CD8-positive, alpha-beta memory T cell (primary cell): ENCODE data around the gene PRH2. TPM values are rescaled to one million over a fixed set of nuclear protein-coding genes. Genes with fewer than 3 reads are reported as not detected.

Source experiments
- CTCF ChIA-PET: fragments of 350-600 bp; sonication (Branson Sonifier 250); formaldehyde crosslinking; loops from one replicate; lab custom pipeline; 2021; ENCODE audit warnings: antibody characterized with exemption; lab: Charles Lee
- POLR2A ChIA-PET: fragments of 350-600 bp; sonication (Branson Sonifier 250); formaldehyde crosslinking; loops from one replicate; lab custom pipeline; 2021; ENCODE audit warnings: antibody characterized with exemption; lab: Charles Lee
- DNase-seq, 5 donors: peaks; one replicate each; pipeline versions ENCODE4 v3.0.0 to v3.0.0-alpha.2; 2020 to 2022; ENCODE audit warnings: mixed read lengths in 1 of 5
- H3K27ac ChIP-seq: one replicate; pipeline ENCODE4 v1.7.0; 2013; ENCODE audit warnings: low read depth, mild to moderate bottlenecking, low read length, moderate library complexity
- H3K27me3 ChIP-seq: 2 replicates; pipeline ENCODE4 v1.7.0; 2013; ENCODE audit warnings: low read length, mild to moderate bottlenecking; ENCODE audit not compliant: insufficient read depth, poor library complexity, severe bottlenecking
- H3K36me3 ChIP-seq: 2 replicates; pipeline ENCODE4 v1.7.0; 2013; ENCODE audit warnings: mild to moderate bottlenecking, low read length, moderate library complexity; ENCODE audit not compliant: insufficient read depth
- H3K4me1 ChIP-seq: 2 replicates; pipeline ENCODE4 v1.7.0; 2013; ENCODE audit warnings: mild to moderate bottlenecking, low read length, moderate library complexity; ENCODE audit not compliant: insufficient read depth
- H3K4me3 ChIP-seq: 2 replicates; pipeline ENCODE4 v1.7.0; 2013; ENCODE audit warnings: mild to moderate bottlenecking, low read length
- H3K9me3 ChIP-seq: 2 replicates; pipeline ENCODE4 v1.7.0; 2013; ENCODE audit warnings: mild to moderate bottlenecking, low read length
- H3K27ac Mint-ChIP-seq, 8 donors: one replicate each; pipeline ENCODE4 v1.8.0; 2020 to 2021; ENCODE audit warnings: mixed read lengths in 8 of 8, mild to moderate bottlenecking in 6 of 8, inconsistent platforms in 3 of 8, moderate library complexity in 3 of 8
- H3K27me3 Mint-ChIP-seq, 2 donors: one replicate each; pipeline ENCODE4 v1.8.0; 2020 to 2021; ENCODE audit warnings: mixed read lengths in 2 of 2, mild to moderate bottlenecking in 1 of 2, moderate library complexity in 1 of 2
- H3K36me3 Mint-ChIP-seq, 3 donors: one replicate each; pipeline ENCODE4 v1.8.0; 2020 to 2021; ENCODE audit warnings: mixed read lengths in 3 of 3, inconsistent platforms in 1 of 3, mild to moderate bottlenecking in 1 of 3
- H3K4me1 Mint-ChIP-seq, 3 donors: one replicate each; pipeline ENCODE4 v1.8.0; 2020 to 2021; ENCODE audit warnings: mixed read lengths in 3 of 3, inconsistent platforms in 1 of 3, mild to moderate bottlenecking in 1 of 3
- H3K4me3 Mint-ChIP-seq, 7 donors: one replicate each; pipeline ENCODE4 v1.8.0; 2020 to 2021; ENCODE audit warnings: mixed read lengths in 7 of 7, mild to moderate bottlenecking in 6 of 7, moderate library complexity in 4 of 7, inconsistent platforms in 2 of 7
- H3K9me3 Mint-ChIP-seq, 5 donors: one replicate each; pipeline ENCODE4 v1.8.0; 2020 to 2022; ENCODE audit warnings: mixed read lengths in 5 of 5, mild to moderate bottlenecking in 3 of 5, moderate library complexity in 2 of 5, inconsistent platforms in 1 of 5
- polyA plus RNA-seq: library from polyadenylated mRNA; unstranded; fragments of 300-500 nt; fragmentation: Illumina TruSeq; gene quantifications from one replicate; pipeline ENCODE4 v1.2.3, GENCODE V29; 2021
- total RNA-seq, 2 experiments: library from RNA; stranded (reverse); gene quantifications; one replicate each; pipeline ENCODE4 v1.2.3, GENCODE V29; 2021

Gene PRH2
- total and polyA plus RNA-seq, 3 experiments from 2014 or later: not detected

DNA sequence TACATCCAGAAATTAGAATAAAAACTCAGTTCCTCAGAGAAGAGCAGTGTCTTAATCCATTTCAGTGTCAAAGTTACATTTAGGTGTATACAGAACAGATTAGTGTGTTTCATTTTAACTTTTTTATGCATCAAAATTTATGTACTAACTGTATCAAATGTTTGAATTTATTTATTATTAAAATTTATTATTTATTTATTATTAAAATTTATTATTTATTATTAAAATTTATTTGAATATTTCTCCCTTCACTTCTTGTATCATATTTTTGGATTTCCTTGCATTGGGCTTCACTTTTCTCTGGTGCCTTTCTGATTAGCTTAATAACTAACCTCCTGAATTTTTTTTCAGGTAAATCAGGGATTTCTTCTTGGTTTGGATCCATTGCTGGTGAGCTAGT lies 12.3 kb downstream of the PRH2 start:
- Mint-ChIP-seq H3K27ac (no peak overlapping the region), H3K27me3 (no peaks in the 10 kb centered on the region), H3K36me3 (peaks cover 2 to 19% (median 6%) of the 10 kb centered on the region in 3 donors), H3K9me3 (peaks cover 0 to 8% (median 1%) of the 10 kb centered on the region in 5 donors), H3K4me1 (peaks cover 0 to 5% (median 2%) of the 10 kb centered on the region in 3 donors), H3K4me3 (no peak overlapping the region)
- ChIA-PET CTCF (no interaction called here), POLR2A (no interaction called here)
- no peaks in the 10 kb centered on the region for H3K4me1 ChIP-seq
- no peak overlapping the region for H3K4me3 ChIP-seq
- no peak for DNase-seq
- H3K27ac ChIP-seq: no peak overlapping the region
- no peaks in the 10 kb centered on the region for H3K36me3 ChIP-seq
- no peaks in the 10 kb centered on the region for H3K9me3 ChIP-seq
- H3K27me3 ChIP-seq: no peaks in the 10 kb centered on the region

DNA sequence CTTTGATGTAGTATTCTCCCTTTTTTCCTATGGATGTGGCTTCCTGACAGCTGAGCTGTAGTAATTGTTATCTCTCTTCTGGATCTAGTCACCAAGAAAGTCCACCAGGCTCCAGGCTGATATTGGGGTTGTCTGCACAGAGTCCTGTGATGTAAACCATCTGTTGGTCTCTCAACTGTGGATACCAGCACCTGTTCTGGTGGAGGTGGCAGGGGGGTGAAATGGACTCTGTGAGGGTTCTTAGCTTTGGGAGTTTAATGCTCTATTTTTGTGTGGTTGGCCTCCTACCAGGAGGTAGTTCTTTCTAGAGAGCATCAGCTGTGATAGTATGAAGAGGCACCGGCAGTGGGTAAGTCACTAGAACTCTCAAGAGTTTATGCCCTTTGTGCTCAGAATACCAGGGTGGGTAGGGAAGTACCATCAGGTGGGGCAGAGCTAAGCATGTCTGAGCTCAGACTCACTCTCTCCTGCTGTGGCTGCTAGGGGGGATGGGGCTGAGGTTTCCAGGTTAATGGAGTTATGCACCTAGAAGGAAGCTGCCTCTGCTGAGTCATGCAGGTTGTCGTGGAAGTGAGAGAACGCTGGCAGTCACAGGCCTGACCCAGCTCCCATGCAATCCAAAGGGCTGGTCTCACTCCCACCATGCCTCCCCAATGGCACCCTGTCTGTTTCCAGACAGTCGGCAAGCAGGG lies 13.0 kb downstream of the PRH2 start:
- Mint-ChIP-seq H3K27me3 (no peaks in the 10 kb centered on the region), H3K4me3 (no peak overlapping the region), H3K4me1 (peaks cover 0 to 5% (median 2%) of the 10 kb centered on the region in 3 donors), H3K36me3 (peaks cover 2 to 26% (median 6%) of the 10 kb centered on the region in 3 donors), H3K27ac (peak overlapping the region in 1 of 8 donors; percentile 54), H3K9me3 (peaks cover 0 to 15% (median 8%) of the 10 kb centered on the region in 5 donors)
- ChIA-PET CTCF (no interaction called here), POLR2A (no interaction called here)
- no peak overlapping the region for H3K27ac ChIP-seq
- no peaks in the 10 kb centered on the region for H3K4me1 ChIP-seq
- H3K4me3 ChIP-seq: no peak overlapping the region
- no peak for DNase-seq
- no peaks in the 10 kb centered on the region for H3K36me3 ChIP-seq
- no peaks in the 10 kb centered on the region for H3K27me3 ChIP-seq
- H3K9me3 ChIP-seq: no peaks in the 10 kb centered on the region

DNA sequence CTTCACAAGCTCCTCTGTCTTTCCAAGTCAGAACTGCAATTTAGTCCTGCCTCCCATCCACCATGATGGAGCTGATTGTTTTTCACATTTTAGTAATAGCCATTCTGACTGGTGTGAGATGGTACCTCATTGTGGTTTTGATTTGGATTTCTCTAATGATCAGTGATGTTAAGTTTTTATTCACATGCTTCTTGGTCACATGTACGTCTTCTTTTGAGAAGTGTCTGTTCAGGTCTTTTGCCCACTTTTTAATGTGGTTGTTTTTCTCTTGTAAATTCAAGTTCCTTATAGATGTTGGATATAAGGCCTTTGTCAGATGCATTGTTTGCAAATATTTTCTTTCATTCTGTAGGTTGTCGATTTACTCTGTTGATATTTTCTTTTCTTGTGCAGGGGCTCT lies 14.1 kb downstream of the PRH2 start:
- POLR2A ChIA-PET: no interaction called here

DNA sequence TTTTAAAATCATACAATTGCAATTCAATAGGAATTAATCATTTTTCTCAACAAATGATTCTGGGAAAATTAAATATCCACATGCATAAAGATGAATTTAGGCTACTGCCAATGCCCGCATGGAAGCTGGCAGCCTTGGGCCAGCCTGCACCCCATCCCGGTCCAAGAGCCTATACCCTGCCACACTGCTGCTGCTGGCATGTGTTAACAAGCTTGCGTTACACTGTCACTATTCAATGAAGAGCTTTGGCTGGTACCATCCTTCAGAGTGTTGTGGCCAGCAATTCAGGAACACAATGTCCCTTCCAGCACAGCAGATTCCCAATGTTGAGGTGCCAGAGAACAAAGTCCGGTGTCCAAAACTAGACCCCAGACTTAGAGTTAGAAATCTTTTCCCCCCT lies 23.6 kb downstream of the PRH2 start:
- no peaks in the 10 kb centered on the region for H3K4me1 ChIP-seq
- Mint-ChIP-seq H3K4me3 (no peak overlapping the region), H3K4me1 (peaks cover 24 to 27% (median 24%) of the 10 kb centered on the region in 3 donors), H3K9me3 (peaks cover 5 to 40% (median 9%) of the 10 kb centered on the region in 5 donors), H3K27me3 (no peaks in the 10 kb centered on the region), H3K27ac (no peak overlapping the region), H3K36me3 (peaks cover 13 to 60% (median 17%) of the 10 kb centered on the region in 3 donors)
- POLR2A ChIA-PET: no interaction called here
- CTCF ChIA-PET: no interaction called here
- no peaks in the 10 kb centered on the region for H3K27me3 ChIP-seq
- H3K4me3 ChIP-seq: no peak overlapping the region
- H3K9me3 ChIP-seq: no peaks in the 10 kb centered on the region
- H3K27ac ChIP-seq: no peak overlapping the region
- no peak for DNase-seq
- H3K36me3 ChIP-seq: no peaks in the 10 kb centered on the region

More for the DNA sequence above, 14.1 kb downstream of the PRH2 start:
- Mint-ChIP-seq H3K36me3 (peaks cover 2 to 37% (median 6%) of the 10 kb centered on the region in 3 donors), H3K4me1 (peaks cover 0 to 5% (median 2%) of the 10 kb centered on the region in 3 donors), H3K27me3 (no peaks in the 10 kb centered on the region), H3K27ac (peak overlapping the region in 1 of 8 donors; percentile 58), H3K4me3 (no peak overlapping the region), H3K9me3 (peaks cover 0 to 25% (median 13%) of the 10 kb centered on the region in 5 donors)
- CTCF ChIA-PET: no interaction called here
- H3K27me3 ChIP-seq: no peaks in the 10 kb centered on the region
- no peaks in the 10 kb centered on the region for H3K4me1 ChIP-seq
- H3K36me3 ChIP-seq: no peaks in the 10 kb centered on the region
- no peak overlapping the region for H3K4me3 ChIP-seq
- no peak for DNase-seq
- H3K9me3 ChIP-seq: no peaks in the 10 kb centered on the region
- H3K27ac ChIP-seq: no peak overlapping the region

DNA sequence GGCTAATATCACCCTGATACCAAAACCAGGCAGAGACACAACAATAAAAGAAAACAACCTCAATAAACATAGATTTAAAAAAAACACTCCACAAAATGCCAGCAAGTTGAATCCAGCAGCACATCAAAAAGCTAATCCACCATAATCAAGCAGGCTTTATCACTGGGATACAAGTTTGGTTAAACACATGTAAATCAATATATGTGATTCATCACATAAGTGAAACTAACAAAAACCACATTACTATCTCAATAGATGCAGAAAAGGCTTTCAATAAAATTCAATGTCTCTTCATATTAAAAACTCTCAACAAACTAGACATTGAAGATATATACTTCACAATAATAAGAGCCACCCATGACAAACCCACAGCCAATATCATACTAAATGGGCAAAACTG lies 27.0 kb downstream of the PRH2 start:
- Mint-ChIP-seq H3K9me3 (peaks cover 0 to 22% (median 8%) of the 10 kb centered on the region in 5 donors), H3K27ac (no peak overlapping the region), H3K4me3 (no peak overlapping the region), H3K27me3 (no peaks in the 10 kb centered on the region), H3K4me1 (peaks cover 41 to 45% (median 43%) of the 10 kb centered on the region in 3 donors), H3K36me3 (peaks cover 7 to 42% (median 16%) of the 10 kb centered on the region in 3 donors)
- Histone ChIP-seq H3K27ac (no peak overlapping the region), H3K9me3 (no peaks in the 10 kb centered on the region), H3K36me3 (no peaks in the 10 kb centered on the region), H3K4me3 (no peak overlapping the region), H3K27me3 (no peaks in the 10 kb centered on the region), H3K4me1 (peaks cover 12% of the 10 kb centered on the region)
- DNase-seq: no peak
- ChIA-PET POLR2A (no interaction called here), CTCF (no interaction called here)

DNA sequence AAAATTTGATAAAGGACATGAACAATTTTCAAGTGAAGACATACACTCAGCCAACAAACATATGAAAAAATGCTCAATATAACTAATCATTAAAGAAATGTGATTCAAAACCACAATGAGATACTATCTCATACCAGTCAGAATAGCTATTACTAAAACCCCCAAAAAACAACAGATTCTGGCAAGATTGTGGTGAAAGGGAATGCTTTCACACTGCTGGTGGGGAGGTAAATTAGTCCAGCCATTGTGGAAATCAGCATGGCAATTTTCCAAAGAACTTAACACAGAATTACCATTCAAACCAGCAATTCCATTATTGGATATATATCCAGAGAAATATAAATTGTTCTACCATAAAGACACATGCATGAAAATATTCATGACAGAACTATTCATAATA lies 28.7 kb downstream of the PRH2 start:
- H3K27me3 ChIP-seq: no peaks in the 10 kb centered on the region
- H3K9me3 ChIP-seq: no peaks in the 10 kb centered on the region
- no peak overlapping the region for H3K27ac ChIP-seq
- ChIA-PET POLR2A (no interaction called here), CTCF (no interaction called here)
- H3K4me3 ChIP-seq: no peak overlapping the region
- Mint-ChIP-seq H3K27me3 (no peaks in the 10 kb centered on the region), H3K36me3 (peaks cover 4 to 33% (median 13%) of the 10 kb centered on the region in 3 donors), H3K9me3 (peaks cover 0 to 21% (median 8%) of the 10 kb centered on the region in 5 donors), H3K27ac (no peak overlapping the region), H3K4me3 (no peak overlapping the region), H3K4me1 (peaks cover 48 to 55% (median 52%) of the 10 kb centered on the region in 3 donors)
- no peaks in the 10 kb centered on the region for H3K36me3 ChIP-seq
- peaks cover 14% of the 10 kb centered on the region for H3K4me1 ChIP-seq
- DNase-seq: no peak

DNA sequence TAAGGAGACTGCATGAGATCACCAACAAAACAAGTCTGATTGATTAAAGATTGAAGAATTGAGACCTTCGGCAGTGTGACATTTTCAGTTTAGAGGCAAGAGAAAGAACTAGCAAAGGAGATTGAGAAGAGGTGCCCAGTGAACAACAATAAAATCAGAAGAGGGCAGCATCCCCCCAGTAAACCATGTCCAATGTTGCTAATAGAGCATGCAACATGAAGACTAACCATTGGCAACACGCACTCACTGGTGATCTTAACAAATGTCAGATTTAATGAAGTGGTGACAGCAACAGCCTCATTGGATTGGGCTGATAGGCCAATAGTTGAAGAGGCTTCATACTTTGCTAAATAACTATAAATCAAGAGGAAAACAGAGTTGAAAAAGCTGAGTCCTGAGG lies 30.8 kb downstream of the PRH2 start:
- H3K27me3 ChIP-seq: no peaks in the 10 kb centered on the region
- H3K4me1 Mint-ChIP-seq: peaks cover 40 to 42% (median 40%) of the 10 kb centered on the region in 3 donors
- peak overlapping the region in 1 of 8 donors; percentile 25 for H3K27ac Mint-ChIP-seq
- H3K36me3 ChIP-seq: no peaks in the 10 kb centered on the region
- peaks cover 4 to 23% (median 14%) of the 10 kb centered on the region in 3 donors for H3K36me3 Mint-ChIP-seq
- H3K27ac ChIP-seq: no peak overlapping the region
- H3K4me3 Mint-ChIP-seq: no peak overlapping the region
- H3K4me3 ChIP-seq: no peak overlapping the region
- no peak for DNase-seq
- no peaks in the 10 kb centered on the region for H3K27me3 Mint-ChIP-seq
- CTCF ChIA-PET: no interaction called here
- H3K9me3 ChIP-seq: no peaks in the 10 kb centered on the region
- POLR2A ChIA-PET: no interaction called here
- peaks cover 14% of the 10 kb centered on the region for H3K4me1 ChIP-seq
- peaks cover 0 to 15% (median 8%) of the 10 kb centered on the region in 5 donors for H3K9me3 Mint-ChIP-seq

DNA sequence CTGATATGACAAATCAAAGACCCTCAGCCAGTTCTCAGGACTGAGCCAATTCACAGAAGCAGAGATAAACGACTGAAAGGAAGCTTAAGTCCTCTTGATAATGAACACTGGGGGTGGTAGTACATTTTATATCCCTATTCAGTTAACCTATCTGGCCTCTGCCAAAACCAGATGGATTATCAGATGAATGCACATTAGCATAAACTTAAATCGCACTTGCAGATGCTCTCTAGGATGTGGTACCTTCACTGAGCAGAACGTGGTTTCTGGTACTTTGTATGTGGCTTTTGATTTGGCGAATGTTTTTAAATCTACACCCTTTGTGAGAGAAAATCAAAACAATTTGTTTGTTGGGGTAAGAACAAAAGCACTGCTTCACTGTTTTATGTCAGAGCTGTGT lies 31.2 kb downstream of the PRH2 start:
- Histone ChIP-seq H3K36me3 (no peaks in the 10 kb centered on the region), H3K4me3 (no peak overlapping the region), H3K9me3 (no peaks in the 10 kb centered on the region), H3K27me3 (no peaks in the 10 kb centered on the region), H3K27ac (no peak overlapping the region), H3K4me1 (peaks cover 14% of the 10 kb centered on the region)
- Mint-ChIP-seq H3K4me3 (peak overlapping the region in 1 of 7 donors; percentile 24), H3K4me1 (peaks cover 37 to 41% (median 37%) of the 10 kb centered on the region in 3 donors), H3K9me3 (peaks cover 0 to 12% (median 6%) of the 10 kb centered on the region in 5 donors), H3K27me3 (no peaks in the 10 kb centered on the region), H3K36me3 (peaks cover 3 to 19% (median 13%) of the 10 kb centered on the region in 3 donors), H3K27ac (peak overlapping the region in 3 of 8 donors; percentile 1 to 26 (median 25))
- peak in 2 of 5 donors; percentile 63 to 69 for DNase-seq
- POLR2A ChIA-PET: no interaction called here
- CTCF ChIA-PET: interaction anchor here (1.2 kb wide), 1 partner anchor 240 kb away, joined by 3 read pairs; no protein-coding TSS in a partner anchor
